ENCODE results near the gene COPS7B. TPM values are rescaled to one million over a fixed set of nuclear protein-coding genes. Genes with fewer than 3 reads are reported as not detected.
A peak's percentile ranks its signal among the peaks of the same experiment; 100 is the strongest.

Gene COPS7B
- total RNA-seq, 1 donor: 19.5 TPM

- no peaks in the 10 kb centered on the region for H3K27me3 ChIP-seq (ENCODE audit: insufficient read depth, low read length)
- no peak for TF ChIP-seq CTCF (IDR thresholded peaks at IDR 0.05; ENCODE audit: extremely low read depth, low read depth, low read length)
- peaks cover 15% of the 10 kb centered on the region for H4K20me1 ChIP-seq (ENCODE audit: insufficient read depth, low read length)
- no peak overlapping the region for H3K4me3 ChIP-seq (ENCODE audit: insufficient read depth, low read length)
- peaks cover 8% of the 10 kb centered on the region for H3K4me1 ChIP-seq (ENCODE audit: insufficient read depth, low read length)
- H3K9me3 ChIP-seq (ENCODE audit: low read depth, low read length): no peaks in the 10 kb centered on the region
- peaks cover under 1% of the 10 kb centered on the region for H3K79me2 ChIP-seq (ENCODE audit: insufficient read depth, low read length)
- peak; percentile 87 for DNase-seq (ENCODE audit: insufficient read length, low spot score, missing footprints)
- H3K36me3 ChIP-seq (ENCODE audit: insufficient read depth, low read length): peaks cover 32% of the 10 kb centered on the region
- H3K4me2 ChIP-seq (ENCODE audit: insufficient read depth, low read length): peak overlapping the region; percentile 8
- no peak overlapping the region for H3K27ac ChIP-seq (ENCODE audit: low read depth, low read length)
- no peak overlapping the region for H2AFZ ChIP-seq (ENCODE audit: low read length)
These were observed 24.7 kb downstream of the COPS7B start for GRCh38 chr2:231810905-231811304.

- no peaks in the 10 kb centered on the region for H3K9me3 ChIP-seq (ENCODE audit: low read depth, low read length)
- H3K36me3 ChIP-seq (ENCODE audit: insufficient read depth, low read length): peaks cover 9% of the 10 kb centered on the region
- no peak for TF ChIP-seq CTCF (IDR thresholded peaks at IDR 0.05; ENCODE audit: extremely low read depth, low read depth, low read length)
- no peaks in the 10 kb centered on the region for H3K79me2 ChIP-seq (ENCODE audit: insufficient read depth, low read length)
- DNase-seq (ENCODE audit: insufficient read length, low spot score, missing footprints): no peak
- no peak overlapping the region for H3K4me2 ChIP-seq (ENCODE audit: insufficient read depth, low read length)
- H3K27ac ChIP-seq (ENCODE audit: low read depth, low read length): no peak overlapping the region
- H3K27me3 ChIP-seq (ENCODE audit: insufficient read depth, low read length): no peaks in the 10 kb centered on the region
- H3K4me1 ChIP-seq (ENCODE audit: insufficient read depth, low read length): no peaks in the 10 kb centered on the region
- H4K20me1 ChIP-seq (ENCODE audit: insufficient read depth, low read length): no peaks in the 10 kb centered on the region
- H2AFZ ChIP-seq (ENCODE audit: low read length): no peak overlapping the region
- no peak overlapping the region for H3K4me3 ChIP-seq (ENCODE audit: insufficient read depth, low read length)
These were observed 30.2 kb downstream of the COPS7B start for GRCh38 chr2:231816327-231817026.

GRCh38 chr2:231819447-231820042, 33.3 kb downstream of the COPS7B start:
- Histone ChIP-seq H3K4me2 (ENCODE audit: insufficient read depth, low read length) (no peak overlapping the region), H3K9me3 (ENCODE audit: low read depth, low read length) (peaks cover 2% of the 10 kb centered on the region), H3K27ac (ENCODE audit: low read depth, low read length) (no peak overlapping the region), H3K36me3 (ENCODE audit: insufficient read depth, low read length) (no peaks in the 10 kb centered on the region), H2AFZ (ENCODE audit: low read length) (no peak overlapping the region), H3K79me2 (ENCODE audit: insufficient read depth, low read length) (no peaks in the 10 kb centered on the region), H3K27me3 (ENCODE audit: insufficient read depth, low read length) (peaks cover 8% of the 10 kb centered on the region), H4K20me1 (ENCODE audit: insufficient read depth, low read length) (no peaks in the 10 kb centered on the region), H3K4me3 (ENCODE audit: insufficient read depth, low read length) (no peak overlapping the region), H3K4me1 (ENCODE audit: insufficient read depth, low read length) (no peaks in the 10 kb centered on the region)
- DNase-seq (ENCODE audit: insufficient read length, low spot score, missing footprints): peak; percentile 9
- no peak for TF ChIP-seq CTCF (IDR thresholded peaks at IDR 0.05; ENCODE audit: extremely low read depth, low read depth, low read length)

- Histone ChIP-seq H3K27me3 (ENCODE audit: insufficient read depth, low read length) (peaks cover 8% of the 10 kb centered on the region), H3K9me3 (ENCODE audit: low read depth, low read length) (peaks cover 2% of the 10 kb centered on the region), H2AFZ (ENCODE audit: low read length) (no peak overlapping the region), H3K27ac (ENCODE audit: low read depth, low read length) (no peak overlapping the region), H3K4me1 (ENCODE audit: insufficient read depth, low read length) (no peaks in the 10 kb centered on the region), H3K4me2 (ENCODE audit: insufficient read depth, low read length) (no peak overlapping the region), H3K79me2 (ENCODE audit: insufficient read depth, low read length) (no peaks in the 10 kb centered on the region), H3K36me3 (ENCODE audit: insufficient read depth, low read length) (no peaks in the 10 kb centered on the region), H4K20me1 (ENCODE audit: insufficient read depth, low read length) (no peaks in the 10 kb centered on the region), H3K4me3 (ENCODE audit: insufficient read depth, low read length) (no peak overlapping the region)
- DNase-seq (ENCODE audit: insufficient read length, low spot score, missing footprints): no peak
- TF ChIP-seq CTCF (IDR thresholded peaks at IDR 0.05; ENCODE audit: extremely low read depth, low read depth, low read length): no peak
These were observed 34.6 kb downstream of the COPS7B start for GRCh38 chr2:231820786-231821303.

All from osteoblast (primary cell).